HCT116 (cell line): ENCODE results near the gene ARMC12. TPM values are rescaled to one million over a fixed set of nuclear protein-coding genes. Genes with fewer than 3 reads are reported as not detected.

Source experiments
- ATAC-seq: fragments of 200-7000 bp; cut with Tn5 transposase; 2 replicates; pipeline ENCODE4 v1.9.1; 2020; ENCODE audit warnings: mild to moderate bottlenecking, moderate library complexity
- BruUV-seq: library from RNA; stranded (reverse); fragments of 400-500 nt; replicated peaks from 2 replicates; lab custom pipeline; 2021; lab: Mats Ljungman, UMichigan
- CTCF ChIA-PET: fragments of 300-600 bp; sonication (Branson Sonifier 250); formaldehyde crosslinking; loops from one replicate; lab custom pipeline; 2021; ENCODE audit warnings: antibody characterized with exemption; lab: Charles Lee
- POLR2A ChIA-PET: fragments of 300-600, 350-600 bp; sonication (Branson Sonifier 250); formaldehyde crosslinking; loops from one replicate; lab custom pipeline; 2021; ENCODE audit warnings: antibody characterized with exemption; lab: Charles Lee
- RAD21 ChIA-PET, 2 experiments: fragments of 300-600 bp; sonication (Branson Sonifier 250); formaldehyde crosslinking; loops; one replicate each; lab custom pipeline; 2023; ENCODE audit warnings: low total read pairs in 2 of 2; ENCODE audit not compliant: uncharacterized antibody in 2 of 2, unreplicated experiment in 2 of 2, low non-redundant PET in 1 of 2; lab: Charles Lee
- DNase-seq: peaks from one replicate; pipeline ENCODE4 v3.0.0-alpha.2; 2010; ENCODE audit warnings: low read depth, low spot score
- H2AFZ ChIP-seq: fragments of 200-600 bp; shearing (Covaris generic), sonication (generic); 2 replicates; pipeline ENCODE4 v1.6.1; 2017; ENCODE audit warnings: low read depth, mixed run types, mixed read lengths, antibody characterized with exemption, low read length; ENCODE audit not compliant: poor library complexity, severe bottlenecking
- H3K27ac ChIP-seq: 2 replicates; pipeline ENCODE4 v1.5.1; 2012; ENCODE audit warnings: low read depth, low read length
- H3K27me3 ChIP-seq: fragments of 200-600 bp; sonication (generic); 2 replicates; pipeline ENCODE4 v1.6.1; 2016; ENCODE audit warnings: mixed run types, low read length, mixed read lengths; ENCODE audit not compliant: insufficient read depth
- H3K36me3 ChIP-seq, 2 experiments: fragments of 200-500 bp in 1 of 2; fragments of 200-600 bp in 1 of 2; sonication (Bioruptor generic) in 1 of 2; sonication (generic) in 1 of 2; 2 replicates each; pipeline versions ENCODE4 v1.5.1 to v1.6.1; 2014 to 2016; ENCODE audit warnings: low read length in 2 of 2, inconsistent platforms in 1 of 2, mixed read lengths in 1 of 2, mixed run types in 1 of 2; ENCODE audit not compliant: insufficient read depth in 2 of 2, control insufficient read depth in 1 of 2
- H3K4me1 ChIP-seq, 2 experiments: fragments of 200-600 bp in 1 of 2; sonication (generic) in 1 of 2; 2 replicates each; pipeline versions ENCODE4 v1.5.1 to v1.6.1; 2012 to 2017; ENCODE audit warnings: low read length in 2 of 2, inconsistent platforms in 1 of 2, mild to moderate bottlenecking in 1 of 2, mixed read lengths in 1 of 2, mixed run types in 1 of 2, moderate library complexity in 1 of 2; ENCODE audit not compliant: insufficient read depth in 2 of 2, control insufficient read depth in 1 of 2
- H3K4me2 ChIP-seq: fragments of 200-600 bp; sonication (generic); 2 replicates; pipeline ENCODE4 v1.6.1; 2017; ENCODE audit warnings: mixed run types, low read length, mixed read lengths
- H3K4me3 ChIP-seq, 2 experiments: fragments of 200-600 bp in 1 of 2; sonication (generic) in 1 of 2; replicated peaks in 1 of 2; 2 replicates each; pipeline ENCODE4 v1.5.1; 2011 to 2016; ENCODE audit warnings: low read length in 2 of 2, control low read depth in 1 of 2, low read depth in 1 of 2, mild to moderate bottlenecking in 1 of 2, mixed read lengths in 1 of 2, mixed run types in 1 of 2
- H3K79me2 ChIP-seq: fragments of 200-600 bp; sonication (generic); 2 replicates; pipeline ENCODE4 v1.6.1; 2017; ENCODE audit warnings: mild to moderate bottlenecking, mixed run types, low read length, moderate library complexity, mixed read lengths; ENCODE audit not compliant: insufficient read depth
- H3K9ac ChIP-seq: fragments of 200-600 bp; sonication (generic); 2 replicates; pipeline ENCODE4 v1.6.1; 2016; ENCODE audit warnings: low read length, mixed read lengths
- H3K9me2 ChIP-seq: fragments of 200-600 bp; sonication (generic), shearing (Covaris generic); 2 replicates; pipeline ENCODE4 v1.6.1; 2017; ENCODE audit warnings: mixed run types, mild to moderate bottlenecking, moderate library complexity; ENCODE audit not compliant: insufficient read depth
- H3K9me3 ChIP-seq, 2 experiments: fragments of 200-500 bp in 1 of 2; fragments of 200-600 bp in 1 of 2; sonication (Bioruptor generic) in 1 of 2; sonication (generic) in 1 of 2; 2 replicates each; pipeline ENCODE4 v1.6.1; 2014 to 2017; ENCODE audit warnings: low read length in 2 of 2, mixed read lengths in 2 of 2, inconsistent platforms in 1 of 2, low read depth in 1 of 2, mild to moderate bottlenecking in 1 of 2, mixed run types in 1 of 2, moderate library complexity in 1 of 2; ENCODE audit not compliant: control insufficient read depth in 1 of 2, insufficient read depth in 1 of 2
- H4K20me1 ChIP-seq: fragments of 200-600 bp; sonication (generic), shearing (Covaris generic); 2 replicates; pipeline ENCODE4 v1.6.1; 2017; ENCODE audit warnings: mixed run types, mild to moderate bottlenecking, moderate library complexity; ENCODE audit not compliant: insufficient read depth
- EGR1 ChIP-seq: IDR thresholded peaks from 2 replicates; pipeline ENCODE4 v1.6.1; 2012; ENCODE audit warnings: low read depth
- FOSL1 ChIP-seq: IDR thresholded peaks from 2 replicates; pipeline ENCODE4 v1.6.1; 2012; ENCODE audit warnings: low read depth
- MAX ChIP-seq: IDR thresholded peaks from 2 replicates; pipeline ENCODE4 v1.6.1; 2012
- POLR2A ChIP-seq: IDR thresholded peaks from 2 replicates; pipeline ENCODE4 v1.7.0; 2011; ENCODE audit warnings: borderline replicate concordance; ENCODE audit not compliant: insufficient read depth, insufficient read length; ENCODE audit errors: extremely low read depth
- POLR2AphosphoS5 ChIP-seq: IDR thresholded peaks from 2 replicates; pipeline ENCODE4 v1.6.1; 2011; ENCODE audit warnings: mild to moderate bottlenecking, low read depth, low read length, moderate library complexity
- TCF7L2 ChIP-seq: IDR thresholded peaks from 2 replicates; pipeline ENCODE4 v1.7.0; 2011; ENCODE audit warnings: borderline replicate concordance, inconsistent platforms; ENCODE audit not compliant: insufficient read depth, insufficient read length; ENCODE audit errors: extremely low read depth
- ZFX ChIP-seq: fragments of 450-650 bp; IDR thresholded peaks from 2 replicates; pipeline ENCODE4 v1.6.1; 2017
- intact Hi-C: fragments of 100-400 bp; cut with micrococcal nuclease; formaldehyde crosslinking; loops from 2 replicates; pipeline ENCODE4 v1.10.0; 2022
- total RNA-seq: library from RNA; stranded (reverse); gene quantifications from one replicate; pipeline ENCODE4 v1.2.1, GENCODE V29; 2021; ENCODE audit not compliant: unreplicated experiment
- TF ChIP-seq, protein P1 (sequence below): IDR thresholded peaks from 2 replicates; pipeline ENCODE4 v1.6.1; 2011; ENCODE audit warnings: mild to moderate bottlenecking, low read length, moderate library complexity; ENCODE audit not compliant: insufficient replicate concordance; ENCODE audit errors: extremely low read depth
- TF ChIP-seq, protein P2 (sequence below): IDR thresholded peaks from 2 replicates; pipeline ENCODE4 v1.6.1; 2012; ENCODE audit warnings: low read depth

ARMC12 gene
- total RNA-seq, 1 experiment from 2014 or later: 0.79 TPM

GRCh38 chr6:35731414-35731735 is 5.5 kb upstream of the ARMC12 start:
- ChIA-PET RAD21 (no interaction called here), CTCF (interaction anchor here (0.6 kb wide), 1 partner anchor 121 kb away, joined by 3 read pairs; no protein-coding TSS in a partner anchor), POLR2A (no interaction called here)
- TF ChIP-seq, protein P1, sequence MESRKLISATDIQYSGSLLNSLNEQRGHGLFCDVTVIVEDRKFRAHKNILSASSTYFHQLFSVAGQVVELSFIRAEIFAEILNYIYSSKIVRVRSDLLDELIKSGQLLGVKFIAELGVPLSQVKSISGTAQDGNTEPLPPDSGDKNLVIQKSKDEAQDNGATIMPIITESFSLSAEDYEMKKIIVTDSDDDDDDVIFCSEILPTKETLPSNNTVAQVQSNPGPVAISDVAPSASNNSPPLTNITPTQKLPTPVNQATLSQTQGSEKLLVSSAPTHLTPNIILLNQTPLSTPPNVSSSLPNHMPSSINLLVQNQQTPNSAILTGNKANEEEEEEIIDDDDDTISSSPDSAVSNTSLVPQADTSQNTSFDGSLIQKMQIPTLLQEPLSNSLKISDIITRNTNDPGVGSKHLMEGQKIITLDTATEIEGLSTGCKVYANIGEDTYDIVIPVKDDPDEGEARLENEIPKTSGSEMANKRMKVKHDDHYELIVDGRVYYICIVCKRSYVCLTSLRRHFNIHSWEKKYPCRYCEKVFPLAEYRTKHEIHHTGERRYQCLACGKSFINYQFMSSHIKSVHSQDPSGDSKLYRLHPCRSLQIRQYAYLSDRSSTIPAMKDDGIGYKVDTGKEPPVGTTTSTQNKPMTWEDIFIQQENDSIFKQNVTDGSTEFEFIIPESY: no peak
- no peak for TF ChIP-seq POLR2AphosphoS5
- H3K4me1 ChIP-seq: peaks cover 59 to 72% of the 10 kb centered on the region in 2 experiments
- no peaks in the 10 kb centered on the region for H3K79me2 ChIP-seq
- no peaks in the 10 kb centered on the region for H3K27me3 ChIP-seq
- H3K9ac ChIP-seq: peak overlapping the region; percentile 74
- peak overlapping the region; percentile 95 for H3K27ac ChIP-seq
- no peaks in the 10 kb centered on the region for H4K20me1 ChIP-seq
- BruUV-seq: no TSS peak
- DNase-seq (no peak), ATAC-seq (peak; percentile 61)
- H3K4me3 ChIP-seq: peak overlapping the region; percentile 54 to 67
- no peaks in the 10 kb centered on the region for H3K36me3 ChIP-seq
- peak overlapping the region; percentile 93 for H3K4me2 ChIP-seq
- intact Hi-C loops: no loop called here
- H3K9me3 ChIP-seq: no peaks in the 10 kb centered on the region
- H3K9me2 ChIP-seq: no peaks in the 10 kb centered on the region
- no peak overlapping the region for H2AFZ ChIP-seq

- Histone ChIP-seq H3K4me1 (peaks cover 54 to 67% of the 10 kb centered on the region in 2 experiments), H3K9ac (peak overlapping the region; percentile 74), H3K9me2 (no peaks in the 10 kb centered on the region), H3K27ac (peak overlapping the region; percentile 95), H3K79me2 (no peaks in the 10 kb centered on the region), H3K4me2 (peak overlapping the region; percentile 93), H3K36me3 (no peaks in the 10 kb centered on the region), H2AFZ (peak overlapping the region; percentile 70), H3K27me3 (no peaks in the 10 kb centered on the region), H4K20me1 (no peaks in the 10 kb centered on the region), H3K4me3 (peak overlapping the region; percentile 54 to 67), H3K9me3 (no peaks in the 10 kb centered on the region)
- intact Hi-C loops: loop anchor here (2.0 kb wide), 1 partner anchor 43 kb away; the partner anchor contains the start of gene FKBP5
- TF ChIP-seq POLR2AphosphoS5 (peak; percentile 77), EGR1 (no peak), MAX (no peak), FOSL1 (no peak), ZFX (peak; percentile 36; the same call in 1 of the 2 replicates), POLR2A (no peak), TCF7L2 (peak; percentile 97)
- TF ChIP-seq, protein P2, sequence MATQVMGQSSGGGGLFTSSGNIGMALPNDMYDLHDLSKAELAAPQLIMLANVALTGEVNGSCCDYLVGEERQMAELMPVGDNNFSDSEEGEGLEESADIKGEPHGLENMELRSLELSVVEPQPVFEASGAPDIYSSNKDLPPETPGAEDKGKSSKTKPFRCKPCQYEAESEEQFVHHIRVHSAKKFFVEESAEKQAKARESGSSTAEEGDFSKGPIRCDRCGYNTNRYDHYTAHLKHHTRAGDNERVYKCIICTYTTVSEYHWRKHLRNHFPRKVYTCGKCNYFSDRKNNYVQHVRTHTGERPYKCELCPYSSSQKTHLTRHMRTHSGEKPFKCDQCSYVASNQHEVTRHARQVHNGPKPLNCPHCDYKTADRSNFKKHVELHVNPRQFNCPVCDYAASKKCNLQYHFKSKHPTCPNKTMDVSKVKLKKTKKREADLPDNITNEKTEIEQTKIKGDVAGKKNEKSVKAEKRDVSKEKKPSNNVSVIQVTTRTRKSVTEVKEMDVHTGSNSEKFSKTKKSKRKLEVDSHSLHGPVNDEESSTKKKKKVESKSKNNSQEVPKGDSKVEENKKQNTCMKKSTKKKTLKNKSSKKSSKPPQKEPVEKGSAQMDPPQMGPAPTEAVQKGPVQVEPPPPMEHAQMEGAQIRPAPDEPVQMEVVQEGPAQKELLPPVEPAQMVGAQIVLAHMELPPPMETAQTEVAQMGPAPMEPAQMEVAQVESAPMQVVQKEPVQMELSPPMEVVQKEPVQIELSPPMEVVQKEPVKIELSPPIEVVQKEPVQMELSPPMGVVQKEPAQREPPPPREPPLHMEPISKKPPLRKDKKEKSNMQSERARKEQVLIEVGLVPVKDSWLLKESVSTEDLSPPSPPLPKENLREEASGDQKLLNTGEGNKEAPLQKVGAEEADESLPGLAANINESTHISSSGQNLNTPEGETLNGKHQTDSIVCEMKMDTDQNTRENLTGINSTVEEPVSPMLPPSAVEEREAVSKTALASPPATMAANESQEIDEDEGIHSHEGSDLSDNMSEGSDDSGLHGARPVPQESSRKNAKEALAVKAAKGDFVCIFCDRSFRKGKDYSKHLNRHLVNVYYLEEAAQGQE: no peak
- BruUV-seq: TSS peak; percentile 73
- ATAC-seq: peak; percentile 56
- CTCF ChIA-PET: interaction anchor here (1.0 kb wide), 2 partner anchors 148 to 209 kb away, joined by 5 read pairs; no protein-coding TSS in a partner anchor
- POLR2A ChIA-PET: no interaction called here
- RAD21 ChIA-PET: interaction anchor here (0.7 kb wide), 2 partner anchors 49 to 148 kb away, joined by 3 read pairs; no protein-coding TSS in a partner anchor
- DNase-seq: no peak
Measured at GRCh38 chr6:35731736-35732532, 4.9 kb upstream of the ARMC12 start.
